HG02588 (cell line): ENCODE measurements around the gene SGPL1.

Experiments
- ATAC-seq: cut with Tn5 transposase; IDR thresholded peaks from one replicate; pipeline ENCODE4 v1.9.1; 2021; ENCODE audit warnings: mild to moderate bottlenecking, moderate library complexity; ENCODE audit not compliant: unreplicated experiment

The SGPL1 gene

GRCh38 chr10:70780370-70780760, 35.4 kb upstream of the SGPL1 start:
- ATAC-seq: no peak

- ATAC-seq: no peak
These were observed 35.0 kb upstream of the SGPL1 start for GRCh38 chr10:70780772-70781171.

GRCh38 chr10:70781461-70782051, 34.2 kb upstream of the SGPL1 start:
- ATAC-seq: no peak

- ATAC-seq: no peak
These were observed 33.5 kb upstream of the SGPL1 start for GRCh38 chr10:70782086-70782745.

GRCh38 chr10:70782746-70783680, 32.7 kb upstream of the SGPL1 start:
- ATAC-seq: no peak

- ATAC-seq: no peak
These were observed 31.7 kb upstream of the SGPL1 start for GRCh38 chr10:70784016-70784415.

- ATAC-seq: no peak
These were observed 31.3 kb upstream of the SGPL1 start for GRCh38 chr10:70784471-70784870.

GRCh38 chr10:70785190-70785589, 30.6 kb upstream of the SGPL1 start, which contains the start of gene TBATA:
Gene TBATA (minus strand): TSS chr10:70785377. CDS start chr10:70783379, 1,998 bp downstream.
- no peak for ATAC-seq

- ATAC-seq: no peak
These were observed 28.8 kb upstream of the SGPL1 start for GRCh38 chr10:70786799-70787415.

- no peak for ATAC-seq
These were observed 24.2 kb upstream of the SGPL1 start for GRCh38 chr10:70791386-70792039.

GRCh38 chr10:70795613-70796012, 20.1 kb upstream of the SGPL1 start:
- ATAC-seq: no peak

GRCh38 chr10:70797840-70798239, 17.9 kb upstream of the SGPL1 start:
- ATAC-seq: no peak

GRCh38 chr10:70799124-70799523, 16.6 kb upstream of the SGPL1 start:
- ATAC-seq: no peak

GRCh38 chr10:70801854-70802253, 13.9 kb upstream of the SGPL1 start:
- no peak for ATAC-seq

GRCh38 chr10:70803775-70804420, 11.8 kb upstream of the SGPL1 start:
- no peak for ATAC-seq

GRCh38 chr10:70804421-70804808, 11.3 kb upstream of the SGPL1 start:
- ATAC-seq: no peak

- no peak for ATAC-seq
These were observed 10.0 kb upstream of the SGPL1 start for GRCh38 chr10:70805619-70806215.

- ATAC-seq: no peak
These were observed 8.9 kb upstream of the SGPL1 start for GRCh38 chr10:70806841-70807240.

GRCh38 chr10:70807556-70807955, 8.2 kb upstream of the SGPL1 start:
- ATAC-seq: no peak
